Measurements from ENCODE around the gene KRT32.

The KRT32 gene

DNA sequence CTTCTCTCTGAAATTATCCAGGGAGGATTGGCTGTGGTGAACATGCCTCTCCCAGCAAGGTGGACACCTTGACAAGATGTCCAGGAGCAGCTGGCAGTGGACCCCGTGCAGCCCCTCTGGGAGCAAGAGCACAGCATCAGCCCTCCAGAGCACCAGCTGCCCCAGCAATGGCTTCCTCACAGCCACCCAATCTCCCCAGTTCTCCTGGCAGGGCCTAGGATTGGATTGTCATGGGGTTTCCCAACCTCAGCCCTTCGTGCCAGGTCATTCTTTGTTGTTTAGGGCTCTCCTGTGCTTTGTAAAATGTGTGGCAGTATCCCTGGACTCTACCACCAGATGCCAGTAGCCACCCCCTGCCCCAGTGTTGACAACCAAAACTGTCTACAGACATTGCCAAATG, 24.3 kb upstream of the KRT32 start:
- Histone ChIP-seq H3K27ac (ENCODE audit: low read depth, low read length) (no peak overlapping the region), H3K27me3 (ENCODE audit: control insufficient read depth, insufficient read depth, low read length) (peaks cover 6% of the 10 kb centered on the region), H3K36me3 (ENCODE audit: control insufficient read depth, insufficient read depth, low read length) (no peaks in the 10 kb centered on the region), H3K9ac (ENCODE audit: low read length) (no peak overlapping the region), H3K4me1 (ENCODE audit: control insufficient read depth, insufficient read depth, low read length) (peaks cover 1% of the 10 kb centered on the region; the same call in 1 of the 2 replicates), H3K4me3 (ENCODE audit: low read depth, low read length) (no peak overlapping the region), H3K9me3 (ENCODE audit: control insufficient read depth, insufficient read depth, low read depth, low read length) (no peaks in the 10 kb centered on the region)

DNA sequence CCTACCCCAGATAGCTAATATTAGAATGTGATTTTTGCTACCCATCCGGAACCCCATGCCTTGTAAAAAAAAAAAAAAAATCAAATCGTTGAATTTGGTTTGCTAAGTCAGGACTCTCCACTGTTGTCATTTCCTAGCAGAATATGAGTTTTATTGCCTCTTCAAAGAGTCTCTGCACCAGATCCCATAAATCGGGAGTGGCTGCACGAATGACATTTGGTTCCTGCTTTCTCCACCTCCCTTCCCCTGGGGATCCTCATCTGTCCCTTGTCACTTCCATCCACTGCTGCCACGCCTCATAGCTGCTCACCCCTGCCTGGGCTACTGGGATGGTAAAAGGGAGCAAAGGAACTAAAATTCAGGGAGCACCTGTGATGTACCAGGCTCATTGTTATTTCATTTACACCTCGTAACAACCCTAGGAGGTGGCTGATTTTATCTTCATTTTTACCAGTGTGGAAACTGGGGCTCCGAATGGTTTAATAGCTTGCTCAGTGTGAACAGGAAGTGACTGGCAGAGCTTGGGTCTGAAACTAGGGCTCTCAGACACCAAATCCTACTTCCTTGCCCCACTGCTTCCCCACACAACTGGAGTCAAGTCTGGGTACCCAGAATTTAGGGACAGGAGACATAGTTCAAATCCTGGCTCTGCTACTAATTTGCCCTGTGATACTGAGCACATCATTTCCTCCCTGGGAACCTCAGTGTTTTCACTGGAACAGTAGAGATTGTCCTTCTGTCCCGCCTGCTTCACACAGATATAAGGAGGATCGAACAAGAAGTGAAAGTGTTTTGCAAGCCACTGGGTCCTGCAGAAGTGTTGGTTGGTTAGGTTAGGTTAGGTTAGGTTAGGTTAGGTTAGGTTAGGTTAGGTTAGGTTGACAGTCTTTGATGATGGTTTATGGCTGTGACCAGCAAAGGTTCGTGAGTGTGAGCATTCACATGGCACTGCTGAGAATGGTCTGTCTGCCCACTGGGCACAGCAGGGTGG, 23.1 kb upstream of the KRT32 start:
- no peaks in the 10 kb centered on the region for H3K9me3 ChIP-seq (ENCODE audit: control insufficient read depth, insufficient read depth, low read depth, low read length)
- no peaks in the 10 kb centered on the region for H3K36me3 ChIP-seq (ENCODE audit: control insufficient read depth, insufficient read depth, low read length)
- H3K4me1 ChIP-seq (ENCODE audit: control insufficient read depth, insufficient read depth, low read length) = no peaks in the 10 kb centered on the region; the same call in 1 of the 2 replicates
- peaks cover 9% of the 10 kb centered on the region for H3K27me3 ChIP-seq (ENCODE audit: control insufficient read depth, insufficient read depth, low read length)
- no peak overlapping the region for H3K9ac ChIP-seq (ENCODE audit: low read length)
- no peak overlapping the region for H3K4me3 ChIP-seq (ENCODE audit: low read depth, low read length)
- H3K27ac ChIP-seq (ENCODE audit: low read depth, low read length) = no peak overlapping the region

- H3K9ac ChIP-seq (ENCODE audit: low read length) = no peak within 1 kb of the TSS
- H3K36me3 ChIP-seq (ENCODE audit: control insufficient read depth, insufficient read depth, low read length) = no peaks in the 10 kb centered on the region
- H3K4me3 ChIP-seq (ENCODE audit: low read depth, low read length) = no peak within 1 kb of the TSS
- no peak within 1 kb of the TSS for H3K27ac ChIP-seq (ENCODE audit: low read depth, low read length)
- no peaks in the 10 kb centered on the region; the same call in 1 of the 2 replicates for H3K4me1 ChIP-seq (ENCODE audit: control insufficient read depth, insufficient read depth, low read length)
- peaks cover 9% of the 10 kb centered on the region for H3K27me3 ChIP-seq (ENCODE audit: control insufficient read depth, insufficient read depth, low read length)
- no peaks in the 10 kb centered on the region for H3K9me3 ChIP-seq (ENCODE audit: control insufficient read depth, insufficient read depth, low read depth, low read length)
Measured at GRCh38 chr17:41489531-41489930, 22.3 kb upstream of the KRT32 start, which contains the start of gene KRT36. Gene KRT36 (minus strand): TSS chr17:41489910. CDS start chr17:41489864, 46 bp downstream.

GRCh38 chr17:41486809-41487530, 19.8 kb upstream of the KRT32 start:
- Histone ChIP-seq H3K36me3 (ENCODE audit: control insufficient read depth, insufficient read depth, low read length) (no peaks in the 10 kb centered on the region), H3K27ac (ENCODE audit: low read depth, low read length) (no peak overlapping the region), H3K4me1 (ENCODE audit: control insufficient read depth, insufficient read depth, low read length) (no peaks in the 10 kb centered on the region), H3K4me3 (ENCODE audit: low read depth, low read length) (no peak overlapping the region), H3K9ac (ENCODE audit: low read length) (no peak overlapping the region), H3K9me3 (ENCODE audit: control insufficient read depth, insufficient read depth, low read depth, low read length) (no peaks in the 10 kb centered on the region), H3K27me3 (ENCODE audit: control insufficient read depth, insufficient read depth, low read length) (peaks cover 9% of the 10 kb centered on the region)

DNA sequence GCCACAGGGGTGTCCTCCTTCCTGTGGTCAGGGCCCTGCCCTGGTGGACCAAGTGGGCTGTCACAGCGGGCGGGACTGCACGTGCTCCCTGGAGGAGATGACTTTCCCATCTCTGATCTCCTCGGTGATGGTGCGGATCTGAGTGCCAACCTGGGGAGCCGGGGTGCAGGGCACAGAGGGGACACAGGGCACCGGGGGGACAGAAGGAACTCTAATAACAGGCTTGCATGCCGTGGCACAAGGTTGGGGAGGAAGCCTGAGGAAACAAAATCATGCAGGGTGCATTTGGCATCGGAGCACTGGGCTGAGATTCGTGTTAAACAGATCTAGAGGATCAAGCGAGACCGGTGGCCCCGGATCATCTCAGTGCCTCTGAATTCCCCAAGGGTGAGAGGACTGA, 19.1 kb upstream of the KRT32 start:
- Histone ChIP-seq H3K27me3 (ENCODE audit: control insufficient read depth, insufficient read depth, low read length) (peaks cover 9% of the 10 kb centered on the region), H3K4me1 (ENCODE audit: control insufficient read depth, insufficient read depth, low read length) (no peaks in the 10 kb centered on the region), H3K4me3 (ENCODE audit: low read depth, low read length) (no peak overlapping the region), H3K27ac (ENCODE audit: low read depth, low read length) (no peak overlapping the region), H3K36me3 (ENCODE audit: control insufficient read depth, insufficient read depth, low read length) (no peaks in the 10 kb centered on the region), H3K9ac (ENCODE audit: low read length) (no peak overlapping the region), H3K9me3 (ENCODE audit: control insufficient read depth, insufficient read depth, low read depth, low read length) (no peaks in the 10 kb centered on the region)

DNA sequence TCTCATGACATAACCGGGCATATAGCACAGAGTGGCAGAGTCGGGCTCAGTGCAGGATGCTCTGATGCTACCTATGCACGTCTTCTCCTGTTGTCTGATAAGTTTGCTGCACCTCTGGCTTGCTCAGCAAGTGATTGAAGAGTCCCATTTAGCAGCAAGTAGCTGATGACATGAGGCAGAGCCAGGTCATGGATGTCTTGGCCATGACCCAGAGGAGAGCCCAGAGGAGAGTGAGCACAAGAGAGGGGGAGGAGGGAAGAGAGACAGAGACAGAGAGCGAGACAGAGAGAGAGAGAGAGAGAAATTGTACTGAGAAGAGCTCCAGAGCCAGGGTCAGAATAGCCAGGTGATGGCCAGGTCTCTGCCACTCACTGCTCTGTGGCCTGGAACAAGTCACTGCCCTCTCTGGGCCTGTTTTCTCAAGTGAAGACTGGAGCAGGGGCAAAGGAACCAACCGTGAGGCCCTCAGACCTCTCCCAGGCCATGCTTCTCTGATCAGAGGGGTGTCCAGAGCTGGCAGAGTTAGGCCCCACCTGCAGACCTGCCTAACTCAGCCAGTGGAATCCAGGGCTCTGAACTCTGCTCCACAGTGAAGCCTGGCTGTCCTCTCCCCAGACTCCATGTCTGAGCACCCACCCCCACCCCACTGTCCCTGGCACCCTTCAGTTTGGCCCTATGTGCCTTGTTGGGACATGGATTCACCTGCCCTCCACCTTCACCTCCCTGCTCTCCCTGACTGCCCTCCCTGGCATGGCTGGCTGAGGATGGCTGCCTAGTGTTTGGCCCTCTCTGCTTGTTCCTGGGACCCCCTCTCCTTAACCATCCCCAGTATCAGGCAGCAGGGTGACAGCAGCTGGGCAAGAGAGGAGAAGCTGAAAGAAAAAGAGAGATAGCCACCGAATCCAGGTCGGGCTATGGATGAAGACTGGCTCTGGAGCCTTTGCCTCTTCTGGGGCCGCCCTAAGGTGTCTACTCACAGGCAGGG, 18.0 kb upstream of the KRT32 start:
- Histone ChIP-seq H3K27me3 (ENCODE audit: control insufficient read depth, insufficient read depth, low read length) (peaks cover 9% of the 10 kb centered on the region), H3K27ac (ENCODE audit: low read depth, low read length) (no peak overlapping the region), H3K9me3 (ENCODE audit: control insufficient read depth, insufficient read depth, low read depth, low read length) (no peaks in the 10 kb centered on the region), H3K36me3 (ENCODE audit: control insufficient read depth, insufficient read depth, low read length) (no peaks in the 10 kb centered on the region), H3K9ac (ENCODE audit: low read length) (no peak overlapping the region), H3K4me3 (ENCODE audit: low read depth, low read length) (no peak overlapping the region), H3K4me1 (ENCODE audit: control insufficient read depth, insufficient read depth, low read length) (no peaks in the 10 kb centered on the region)

DNA sequence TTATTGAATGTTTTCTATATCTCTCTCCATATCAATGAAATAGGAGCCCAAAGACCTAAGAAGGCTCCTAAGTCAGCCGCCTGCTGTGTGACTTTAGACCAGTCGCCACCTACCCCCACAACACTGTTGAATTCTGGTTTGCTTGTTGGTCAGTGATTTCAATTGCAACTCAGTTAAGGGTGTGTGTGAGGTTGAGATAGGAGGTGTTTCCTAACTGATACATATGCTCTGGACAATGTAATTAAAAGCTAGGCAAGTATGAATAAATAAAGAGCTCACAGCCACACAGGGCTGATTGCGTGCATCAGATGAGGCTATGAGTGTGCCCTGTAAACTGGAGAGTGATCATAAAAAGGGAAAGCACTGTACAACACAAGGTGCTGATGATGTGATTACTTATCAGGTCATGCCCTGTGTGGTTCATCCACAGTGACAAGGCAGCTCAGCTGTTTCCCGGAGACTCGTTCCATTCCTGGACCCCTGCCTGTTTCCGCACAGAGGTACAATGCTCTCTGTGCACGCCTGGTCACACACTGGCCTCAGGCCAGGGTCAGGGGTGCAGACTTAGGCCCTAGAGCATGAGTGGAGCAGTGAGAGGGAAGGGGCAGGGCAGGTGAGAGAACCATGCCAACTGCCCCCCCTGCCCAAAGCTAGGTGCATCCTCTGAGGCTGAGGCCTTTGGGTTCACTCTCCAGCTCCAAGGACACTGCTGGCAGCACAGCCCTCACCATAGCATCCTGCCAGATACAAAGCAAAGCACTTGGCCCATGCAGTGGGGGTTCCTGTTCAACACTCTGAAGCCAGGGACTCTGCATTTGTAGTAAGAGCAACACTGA, 17.0 kb upstream of the KRT32 start:
- Histone ChIP-seq H3K4me3 (ENCODE audit: low read depth, low read length) (no peak overlapping the region), H3K9me3 (ENCODE audit: control insufficient read depth, insufficient read depth, low read depth, low read length) (no peaks in the 10 kb centered on the region), H3K4me1 (ENCODE audit: control insufficient read depth, insufficient read depth, low read length) (no peaks in the 10 kb centered on the region), H3K36me3 (ENCODE audit: control insufficient read depth, insufficient read depth, low read length) (no peaks in the 10 kb centered on the region), H3K27me3 (ENCODE audit: control insufficient read depth, insufficient read depth, low read length) (peaks cover 9% of the 10 kb centered on the region), H3K27ac (ENCODE audit: low read depth, low read length) (no peak overlapping the region), H3K9ac (ENCODE audit: low read length) (no peak overlapping the region)

DNA sequence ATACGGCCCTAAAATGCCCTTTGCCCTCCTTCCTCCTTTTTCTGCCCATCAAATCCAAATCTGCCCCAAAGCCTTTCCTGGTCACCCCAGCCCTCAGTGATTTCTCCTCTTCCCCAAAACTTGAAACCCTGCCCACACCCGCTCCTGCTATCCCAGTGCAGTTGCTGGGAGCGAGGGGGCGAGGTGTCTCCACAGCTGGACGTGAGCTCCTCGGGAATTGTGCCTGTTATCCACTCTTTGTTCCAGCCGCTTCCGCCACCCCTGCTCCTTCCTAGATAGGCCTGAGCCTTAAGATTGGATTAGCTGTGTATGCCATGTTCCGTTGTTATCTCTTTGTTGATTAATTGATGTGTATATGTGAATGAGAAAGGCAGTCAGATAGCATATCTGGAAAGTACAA, 16.3 kb upstream of the KRT32 start:
- Histone ChIP-seq H3K4me3 (ENCODE audit: low read depth, low read length) (no peak overlapping the region), H3K9ac (ENCODE audit: low read length) (no peak overlapping the region), H3K9me3 (ENCODE audit: control insufficient read depth, insufficient read depth, low read depth, low read length) (no peaks in the 10 kb centered on the region), H3K27me3 (ENCODE audit: control insufficient read depth, insufficient read depth, low read length) (peaks cover 9% of the 10 kb centered on the region), H3K27ac (ENCODE audit: low read depth, low read length) (no peak overlapping the region), H3K4me1 (ENCODE audit: control insufficient read depth, insufficient read depth, low read length) (no peaks in the 10 kb centered on the region), H3K36me3 (ENCODE audit: control insufficient read depth, insufficient read depth, low read length) (no peaks in the 10 kb centered on the region)

DNA sequence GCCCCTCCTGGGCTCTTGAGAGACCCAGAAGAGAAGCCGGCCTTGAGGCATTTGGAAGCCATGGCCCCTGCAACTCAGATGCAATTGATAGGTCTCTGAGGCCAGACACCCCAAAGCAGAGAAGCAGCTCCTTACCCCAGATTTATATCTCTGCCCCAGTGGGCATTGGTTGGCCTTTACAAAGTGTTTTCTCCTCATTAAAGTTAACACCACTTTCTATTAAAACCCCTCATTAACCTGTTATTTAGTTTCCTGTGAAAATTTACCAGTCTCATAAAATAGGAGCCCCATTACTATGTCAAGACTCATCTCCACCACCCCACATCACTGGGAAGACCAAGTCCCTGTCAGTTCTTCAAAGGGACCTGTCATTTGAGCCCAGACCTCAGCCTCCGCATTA, 13.8 kb upstream of the KRT32 start, which contains the start of gene KRT35:
TSS of gene KRT35 (minus strand) at position 116 of the 400 bp plus-strand sequence. CDS start at position 62, 54 bp downstream.
- H3K9me3 ChIP-seq (ENCODE audit: control insufficient read depth, insufficient read depth, low read depth, low read length) = no peaks in the 10 kb centered on the region
- no peaks in the 10 kb centered on the region for H3K36me3 ChIP-seq (ENCODE audit: control insufficient read depth, insufficient read depth, low read length)
- H3K27me3 ChIP-seq (ENCODE audit: control insufficient read depth, insufficient read depth, low read length) = no peaks in the 10 kb centered on the region
- no peak within 1 kb of the TSS for H3K4me3 ChIP-seq (ENCODE audit: low read depth, low read length)
- no peak within 1 kb of the TSS for H3K27ac ChIP-seq (ENCODE audit: low read depth, low read length)
- no peaks in the 10 kb centered on the region for H3K4me1 ChIP-seq (ENCODE audit: control insufficient read depth, insufficient read depth, low read length)
- H3K9ac ChIP-seq (ENCODE audit: low read length) = no peak within 1 kb of the TSS

- no peaks in the 10 kb centered on the region for H3K4me1 ChIP-seq (ENCODE audit: control insufficient read depth, insufficient read depth, low read length)
- no peaks in the 10 kb centered on the region for H3K36me3 ChIP-seq (ENCODE audit: control insufficient read depth, insufficient read depth, low read length)
- H3K27me3 ChIP-seq (ENCODE audit: control insufficient read depth, insufficient read depth, low read length) = no peaks in the 10 kb centered on the region
- H3K27ac ChIP-seq (ENCODE audit: low read depth, low read length) = no peak overlapping the region
- H3K9ac ChIP-seq (ENCODE audit: low read length) = no peak overlapping the region
- H3K9me3 ChIP-seq (ENCODE audit: control insufficient read depth, insufficient read depth, low read depth, low read length) = no peaks in the 10 kb centered on the region
- no peak overlapping the region for H3K4me3 ChIP-seq (ENCODE audit: low read depth, low read length)
Measured at GRCh38 chr17:41480581-41480980, 13.4 kb upstream of the KRT32 start.
